ENCODE results near the gene PHACTR1. TPM values are rescaled to one million over a fixed set of nuclear protein-coding genes. Genes with fewer than 3 reads are reported as not detected.
"Not testable (repeated sequence)": the region's sequence is repeated elsewhere in the genome, so short reads cannot be mapped to it uniquely, and the experiment has no call there.

Gene PHACTR1
- total RNA-seq, 1 donor from 2014 or later = 7.9 TPM

DNA sequence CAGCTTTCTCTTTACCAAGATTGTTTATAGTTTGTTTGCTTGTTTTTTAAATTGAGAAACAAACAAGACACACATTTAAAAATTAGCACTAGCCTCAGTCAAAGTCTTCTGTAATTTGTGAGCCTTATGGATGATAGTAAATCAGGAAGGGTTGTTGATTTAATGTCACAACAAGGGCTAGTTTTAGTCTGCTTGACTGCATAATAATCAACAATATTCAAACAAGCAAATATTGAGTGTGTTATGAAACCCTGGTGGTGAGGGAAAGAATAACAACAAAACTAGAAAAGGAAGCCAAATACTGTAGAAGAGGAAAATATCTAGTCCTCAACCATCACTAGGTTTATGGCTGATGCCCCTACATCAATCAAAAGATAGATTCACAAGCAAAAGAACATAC lies 383.2 kb downstream of the PHACTR1 start:
- no peak for DNase-seq (ENCODE audit: low read depth)

GRCh38 chr6:13101409-13101808 lies 384.8 kb downstream of the PHACTR1 start:
- DNase-seq (ENCODE audit: low read depth) = no peak

DNA sequence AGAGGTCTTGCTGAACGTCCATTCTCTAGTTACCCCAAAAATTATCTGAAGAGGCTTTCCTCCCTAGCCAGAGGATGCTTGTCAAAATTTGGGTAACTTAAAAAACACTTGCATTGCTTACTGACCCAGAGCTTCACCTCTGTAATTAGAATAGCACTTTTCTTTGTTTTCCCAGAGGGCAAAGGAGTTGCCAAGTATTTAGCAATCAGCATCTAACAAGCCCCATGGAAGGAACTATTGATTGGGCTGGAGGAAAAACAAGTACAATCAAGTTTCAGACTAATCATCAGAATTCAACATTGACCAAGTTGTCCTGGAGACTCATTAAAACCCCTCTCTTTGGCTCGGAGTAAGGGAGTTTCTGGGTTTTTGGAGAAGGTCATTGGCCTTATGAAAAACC lies 385.4 kb downstream of the PHACTR1 start:
- DNase-seq (ENCODE audit: low read depth) = no peak

GRCh38 chr6:13103169-13103568 lies 386.6 kb downstream of the PHACTR1 start:
- no peak for DNase-seq (ENCODE audit: low read depth)

- DNase-seq (ENCODE audit: low read depth) = no peak
Observed at GRCh38 chr6:13105139-13105538, 388.6 kb downstream of the PHACTR1 start.

GRCh38 chr6:13112921-13113320 lies 396.4 kb downstream of the PHACTR1 start:
- no peak for DNase-seq (ENCODE audit: low read depth)

DNA sequence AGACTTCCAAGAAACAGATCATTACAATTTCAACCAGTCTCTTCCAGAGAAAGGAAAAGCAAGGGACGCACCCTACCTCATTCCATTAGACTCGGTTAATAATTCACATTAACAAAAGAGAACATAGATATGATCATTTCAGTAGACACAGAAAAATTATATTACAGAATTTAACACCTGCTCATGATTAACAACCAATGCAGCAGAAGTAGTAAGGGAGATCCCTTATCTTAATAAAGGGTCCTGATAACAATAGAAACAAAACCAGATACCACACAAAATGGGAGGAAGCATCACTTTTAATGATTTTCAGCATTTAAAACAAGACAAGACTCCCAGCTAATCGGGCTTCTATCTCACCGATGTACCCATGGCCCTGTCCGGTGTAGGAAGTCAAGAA lies 396.8 kb downstream of the PHACTR1 start:
- DNase-seq (ENCODE audit: low read depth) = no peak

DNA sequence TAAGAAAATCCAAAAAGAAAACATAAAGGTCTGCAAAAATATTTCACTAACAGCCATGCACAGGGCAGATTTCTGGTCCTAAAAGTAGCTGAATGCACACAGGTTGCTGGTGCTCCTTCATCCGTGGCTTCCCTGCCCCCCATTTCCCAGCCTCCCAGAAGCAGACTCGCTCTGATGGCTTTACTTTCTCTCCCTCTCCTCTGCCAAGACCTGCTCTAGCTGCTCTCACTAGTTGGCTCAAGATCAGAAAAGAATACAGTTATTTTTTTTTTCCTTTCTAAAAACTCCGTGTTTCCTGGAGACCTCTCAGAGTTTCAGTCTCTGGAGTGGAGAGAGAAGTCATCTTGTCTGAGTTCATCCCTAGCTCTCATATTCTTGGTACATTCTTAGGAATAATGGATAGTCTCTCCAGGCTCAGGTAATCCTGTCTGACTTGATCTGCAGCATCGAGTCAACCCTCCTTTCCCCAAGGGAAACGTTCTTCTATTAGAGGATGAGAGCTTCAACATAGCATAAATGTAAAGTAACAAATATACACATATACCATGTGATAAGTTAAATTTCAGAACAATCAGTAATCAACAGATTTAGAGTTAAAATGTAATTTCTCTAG lies 397.5 kb downstream of the PHACTR1 start:
- DNase-seq (ENCODE audit: low read depth) = no peak

DNA sequence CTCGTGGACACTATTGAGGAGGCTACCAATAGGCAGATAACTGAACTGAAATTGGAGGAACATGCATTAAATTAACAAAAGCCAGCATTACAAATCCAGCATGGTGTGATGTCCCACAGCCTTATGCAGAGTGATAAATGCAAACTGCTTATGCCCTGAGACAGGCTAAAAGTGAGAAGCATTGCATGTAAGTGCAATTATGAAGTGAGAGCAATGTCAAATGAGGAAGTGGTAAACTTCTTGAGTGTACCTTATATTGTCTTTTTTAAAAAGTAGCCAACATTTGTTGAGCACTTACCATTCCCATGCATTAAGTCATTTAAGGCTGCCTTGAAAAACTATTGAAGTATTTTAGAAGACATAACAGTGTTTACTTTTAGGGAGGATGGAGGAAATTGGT lies 399.6 kb downstream of the PHACTR1 start:
- no peak for DNase-seq (ENCODE audit: low read depth)

GRCh38 chr6:13117570-13117969 lies 401.0 kb downstream of the PHACTR1 start:
- DNase-seq (ENCODE audit: low read depth) = no peak

DNA sequence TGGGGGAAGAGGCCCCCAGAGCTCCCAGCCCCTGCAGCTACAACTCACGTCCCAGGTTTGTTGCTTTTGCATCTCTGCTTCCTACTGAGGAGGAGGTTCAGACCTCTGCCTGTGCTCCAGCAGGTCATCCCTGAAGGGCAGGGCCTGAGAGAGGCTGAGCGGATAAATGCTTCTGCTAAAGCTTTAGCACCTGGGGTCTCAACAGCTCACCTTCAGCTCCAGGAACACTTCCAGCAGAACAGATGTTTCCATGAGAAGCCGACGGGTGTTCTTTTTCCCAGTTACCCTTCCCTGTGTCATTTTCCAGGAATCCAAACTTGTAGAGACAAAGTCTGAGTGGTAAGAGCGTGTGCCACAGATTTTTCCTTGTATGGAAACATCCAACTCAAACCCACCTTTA lies 403.0 kb downstream of the PHACTR1 start:
- no peak for DNase-seq (ENCODE audit: low read depth)

DNA sequence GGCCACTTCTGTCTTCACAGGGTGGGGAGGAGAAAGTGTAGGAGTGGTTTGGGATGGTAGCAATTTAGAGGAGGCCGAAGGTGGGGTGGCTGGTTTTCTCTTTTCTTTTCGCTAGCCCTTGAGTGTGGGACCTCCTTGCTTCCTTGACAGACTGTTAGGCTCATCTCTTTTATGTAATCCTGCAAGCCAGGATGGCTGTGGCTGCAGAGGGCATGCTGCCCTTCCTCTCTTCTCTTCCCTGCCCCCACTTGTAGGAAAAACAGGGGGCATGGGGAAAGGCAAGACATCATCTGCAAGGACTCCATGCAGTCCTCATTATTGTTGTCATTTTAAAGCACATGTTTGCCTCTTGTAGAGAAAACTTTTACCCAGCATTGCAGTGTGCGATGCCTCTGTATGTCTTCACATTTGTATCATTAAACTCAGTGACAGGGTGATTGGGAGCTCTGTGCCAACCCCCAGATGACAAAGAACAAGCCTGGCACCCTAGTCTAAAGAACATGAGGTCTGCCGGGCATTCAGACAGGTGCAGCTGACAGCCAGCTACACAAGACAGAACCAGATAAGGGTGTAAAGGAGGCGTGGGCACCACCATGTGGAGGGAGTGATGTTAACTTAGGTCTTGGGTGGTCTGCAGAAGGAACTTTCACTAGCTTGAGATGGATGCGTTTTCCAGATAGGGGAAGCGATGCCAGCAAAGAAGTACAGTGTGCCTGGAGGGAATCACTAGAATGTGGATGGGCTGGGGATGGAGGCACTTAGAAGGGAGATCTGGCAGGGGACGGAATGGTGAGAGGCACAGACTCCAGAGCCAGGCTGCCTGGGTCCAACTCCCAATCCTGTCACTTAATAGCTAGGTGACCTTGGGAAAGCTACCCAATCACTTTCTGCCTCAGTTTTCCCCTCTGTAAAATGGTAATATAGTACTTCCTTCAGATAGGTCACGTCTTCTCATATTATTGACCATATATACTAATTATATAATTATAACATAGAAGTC lies 404.2 kb downstream of the PHACTR1 start:
- DNase-seq (ENCODE audit: low read depth) = peak; percentile 41

- DNase-seq (ENCODE audit: low read depth) = no peak
Observed at GRCh38 chr6:13124131-13124530, 407.6 kb downstream of the PHACTR1 start.

GRCh38 chr6:13125841-13126240 lies 409.3 kb downstream of the PHACTR1 start:
- DNase-seq (ENCODE audit: low read depth) = no peak

DNA sequence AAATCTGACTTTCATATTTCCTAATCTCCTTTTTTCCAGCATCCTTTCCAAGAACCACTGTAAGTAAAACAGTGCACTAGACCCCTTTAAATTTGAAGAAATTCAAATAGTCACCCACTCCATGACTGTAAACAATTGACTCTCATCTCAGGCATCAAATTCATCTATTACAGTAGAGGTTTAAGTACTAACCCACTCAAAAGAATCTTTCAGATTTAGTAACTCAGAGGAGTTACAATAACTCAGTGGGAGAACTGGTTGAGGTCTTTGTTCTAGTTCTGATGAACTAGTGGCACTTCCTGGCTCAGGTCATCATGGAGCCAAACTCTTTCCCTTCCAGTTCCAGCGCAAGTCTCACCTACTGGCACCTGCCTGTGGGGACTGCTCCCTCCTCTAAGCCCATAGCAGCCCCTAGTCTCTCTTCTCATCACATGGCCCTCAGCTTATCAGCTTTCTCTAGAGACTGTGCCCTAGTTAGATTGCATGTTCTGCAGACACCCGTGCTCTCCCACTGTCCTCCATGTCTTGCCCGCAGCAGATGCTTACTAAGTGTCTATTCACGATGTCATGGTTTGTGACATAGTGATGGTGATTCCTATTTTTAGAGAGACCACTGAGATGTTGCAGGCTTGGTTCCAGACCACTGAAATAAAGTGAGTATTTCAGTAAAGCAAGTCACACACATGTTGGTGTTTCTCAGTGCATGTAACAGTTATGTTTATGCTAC lies 415.5 kb downstream of the PHACTR1 start:
- peak; percentile 71 for DNase-seq (ENCODE audit: low read depth)

- DNase-seq (ENCODE audit: low read depth) = not testable (repeated sequence)
Observed at GRCh38 chr6:13133894-13134293, 417.3 kb downstream of the PHACTR1 start.

DNA sequence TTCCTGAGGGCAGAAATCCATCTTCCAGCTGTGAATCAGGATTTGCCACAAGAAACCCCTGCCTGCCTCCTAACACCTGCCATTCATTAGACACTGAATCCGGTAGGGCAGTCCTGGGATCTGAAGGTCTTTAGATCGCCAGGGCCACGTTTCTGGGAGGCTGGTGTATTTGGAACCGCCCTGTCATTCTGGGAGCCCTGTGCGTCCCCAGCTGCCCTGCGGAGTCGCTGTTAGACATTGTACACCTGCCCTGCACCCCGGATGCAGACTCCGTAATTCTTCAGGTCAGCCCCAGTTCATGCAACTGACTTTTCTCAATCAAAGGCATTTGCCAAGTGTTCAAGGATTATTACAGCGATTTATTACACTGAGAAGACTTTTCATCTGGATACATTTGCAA lies 418.6 kb downstream of the PHACTR1 start:
- no peak for DNase-seq (ENCODE audit: low read depth)

DNA sequence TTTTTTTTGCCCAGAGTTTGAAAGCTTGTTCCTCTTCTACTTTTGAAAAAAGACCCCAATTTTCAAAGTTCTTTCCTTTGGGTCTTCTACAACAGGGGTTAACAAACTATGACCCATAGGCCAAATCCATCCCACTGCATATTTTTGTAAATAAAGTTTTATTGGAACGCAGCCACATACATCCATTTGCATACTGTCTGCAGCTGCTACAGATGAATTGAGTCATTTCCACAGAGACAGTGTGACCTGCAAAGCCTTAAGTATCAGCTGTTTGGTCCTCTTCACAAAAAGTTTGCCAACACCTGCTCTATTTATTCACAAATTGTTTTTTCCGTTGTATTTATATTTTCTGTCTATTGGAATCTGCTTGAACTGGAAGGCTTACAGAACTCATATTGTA lies 422.6 kb downstream of the PHACTR1 start:
- DNase-seq (ENCODE audit: low read depth) = peak; percentile 68

- no peak for DNase-seq (ENCODE audit: low read depth)
Observed at GRCh38 chr6:13140980-13141379, 424.4 kb downstream of the PHACTR1 start.

- DNase-seq (ENCODE audit: low read depth) = no peak
Observed at GRCh38 chr6:13141387-13141786, 424.8 kb downstream of the PHACTR1 start.

DNA sequence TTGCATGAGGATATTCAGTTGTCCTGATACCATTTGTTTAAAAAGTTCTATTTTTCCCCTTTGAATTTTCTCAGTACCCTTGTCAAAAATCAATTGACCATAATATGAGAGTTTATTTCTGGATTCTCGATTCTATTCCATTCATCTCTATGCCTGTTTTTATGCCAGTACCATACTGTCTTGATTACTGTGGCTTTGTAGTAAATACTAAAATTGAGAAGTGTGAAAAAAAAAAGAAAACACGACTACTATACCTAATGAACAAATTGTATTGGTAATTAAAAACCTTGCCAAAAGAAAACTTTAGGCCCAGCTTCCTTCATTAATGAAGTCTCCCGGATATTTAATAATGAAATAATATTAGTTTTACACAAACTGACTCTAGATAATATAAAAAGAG lies 426.0 kb downstream of the PHACTR1 start:
- no peak for DNase-seq (ENCODE audit: low read depth)

- peak; percentile 24 for DNase-seq (ENCODE audit: low read depth)
Observed at GRCh38 chr6:13146442-13146841, 429.9 kb downstream of the PHACTR1 start.
